Ovary (tissue), 9 donors: Measurements from ENCODE around the gene ST6GALNAC3. TPM values are rescaled to one million over a fixed set of nuclear protein-coding genes. Genes with fewer than 3 reads are reported as not detected.
"Not testable (repeated sequence)": the region's sequence is repeated elsewhere in the genome, so short reads cannot be mapped to it uniquely, and the experiment has no call there.

Source experiments
- DNase-seq, 5 donors: peaks; one replicate each; pipeline ENCODE4 v3.0.0-alpha.2; 2019 to 2020
- H3K27ac ChIP-seq, 2 donors: fragments of 200-600 bp; one replicate each; pipeline versions ENCODE4 v1.5.1 to v1.8.0; 2019 to 2022
- H3K27me3 ChIP-seq: fragments of 200-600 bp; one replicate; pipeline ENCODE4 v1.8.0; 2022
- H3K36me3 ChIP-seq: fragments of 200-600 bp; sonication (generic); one replicate; pipeline ENCODE4 v1.5.1; 2019
- H3K4me1 ChIP-seq: one replicate; pipeline ENCODE4 v1.8.1; 2013; ENCODE audit warnings: mild to moderate bottlenecking, moderate library complexity; ENCODE audit not compliant: insufficient read depth
- H3K4me3 ChIP-seq: fragments of 200-600 bp; sonication (generic); one replicate; pipeline ENCODE4 v1.5.1; 2017
- H3K9me3 ChIP-seq, 2 donors: fragments of 200-600 bp in 1 of 2; sonication (generic) in 1 of 2; one replicate each; pipeline versions ENCODE4 v1.5.1 to v1.8.1; 2013 to 2019; ENCODE audit warnings: mild to moderate bottlenecking in 1 of 2, moderate library complexity in 1 of 2
- EP300 ChIP-seq: sonication (generic); formaldehyde crosslinking; IDR thresholded peaks from one replicate; pipeline ENCODE4 v1.6.1; 2017; ENCODE audit warnings: antibody characterized with exemption
- POLR2A ChIP-seq: fragments of 450-650 bp; IDR thresholded peaks from one replicate; pipeline ENCODE4 v1.6.1; 2017; ENCODE audit warnings: antibody characterized with exemption, mild to moderate bottlenecking, moderate library complexity
- WGBS, 3 donors: extraction: QIAGEN DNeasy Blood & Tissue Kit in 1 of 3; methylation state at CpG; one replicate each; pipeline versions ENCODE4 v1.1.5 to v1.1.7; 2013 to 2017; 5-methylcytosine and 5-hydroxymethylcytosine counted together
- intact Hi-C, 4 donors: fragments of 100-400 bp; cut with DNase I; formaldehyde crosslinking; loops; one replicate each; pipeline versions ENCODE4 v1.11.0 to v1.15.1; 2022 to 2023
- polyA plus RNA-seq, 2 donors: library from polyadenylated mRNA; stranded (reverse); fragments of 200-250 nt in 1 of 2; fragments of 350-450 nt in 1 of 2; fragmentation: Illumina TruSeq in 1 of 2; extraction: RNeasy Lipid Tissue Mini Kit (QIAGEN cat#74804) in 1 of 2; gene quantifications; one replicate each; pipeline ENCODE4 v1.2.3, GENCODE V29; 2013 to 2014
- total RNA-seq, 7 donors: library from RNA; depleted of rRNA in 2 of 7; stranded (reverse); fragments of >200 nt in 2 of 7; fragmentation: NEBNext Ultra II Directional in 3 of 7; extraction: Animal tissue kit (Norgen Biotek cat#: 25700) in 3 of 7; gene quantifications; one replicate each; pipeline versions ENCODE4 v1.1.0 to v1.2.4, GENCODE V29; 2016 to 2023
- TF ChIP-seq, protein P1 (sequence below), 3 donors: fragments of 450-650 bp in 2 of 3; fragments of 200-600 bp in 1 of 3; IDR thresholded peaks; one replicate each; pipeline versions ENCODE4 v1.5.1 to v1.8.0; 2016 to 2022; ENCODE audit warnings: antibody characterized with exemption in 3 of 3, mild to moderate bottlenecking in 1 of 3
- donor health status: DM: no; HTN: no; CAD: no; lungs with moderate emphysema.
- donor health status: DM: no; HTN: no; CAD: no.
- donor health status: Bipolar disorder and iron deficiency.
- donor health status: DM: yes; HTN: yes; CAD: no.
- donor health status: DM: no; HTN: no; CAD: no.
- donor health status: DM: yes; HTN: yes; CAD: no.

ST6GALNAC3 gene
- total and polyA plus RNA-seq, 9 donors = 1.9 to 6.7 (median 4.0) TPM

DNA sequence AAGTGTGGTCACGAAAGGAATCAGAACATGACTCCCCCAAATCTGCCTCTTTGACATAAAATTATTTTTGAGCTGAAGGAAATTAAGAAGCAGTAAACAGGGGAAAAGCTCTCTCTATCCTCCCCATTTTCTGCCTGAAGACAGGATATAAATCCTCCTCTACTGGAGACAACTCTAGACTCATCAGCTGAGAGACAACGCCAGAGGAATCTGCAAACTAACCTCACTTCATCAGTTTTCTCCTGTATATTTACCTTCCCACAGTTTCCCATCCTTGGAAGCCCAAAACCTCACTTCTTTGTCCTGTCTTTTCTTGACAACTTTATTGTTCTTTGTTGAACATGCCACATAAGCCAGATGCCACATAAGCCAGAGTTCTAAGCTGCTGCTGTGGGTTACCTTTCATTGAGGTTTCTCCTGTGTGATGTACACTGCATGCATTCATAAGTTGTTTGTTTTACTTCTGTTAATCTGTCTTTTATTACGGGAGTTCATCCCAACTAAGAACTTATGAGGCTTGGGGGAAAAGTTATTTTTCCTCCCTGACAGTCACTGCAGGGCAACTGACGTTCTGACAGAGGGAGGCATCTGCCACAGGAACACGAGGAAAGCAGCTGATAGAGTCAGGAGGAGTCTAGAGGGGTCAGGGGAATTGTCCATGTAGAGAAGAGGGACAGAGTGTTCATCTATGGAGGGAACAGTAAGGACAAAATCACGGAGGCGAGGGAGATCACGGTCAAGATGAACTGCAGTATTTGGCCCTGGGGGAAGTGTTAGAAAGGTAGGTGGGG lies 19.2 kb downstream of the ST6GALNAC3 start:
- Histone ChIP-seq H3K9me3 (no peaks in the 10 kb centered on the region), H3K27me3 (no peaks in the 10 kb centered on the region), H3K4me3 (no peak overlapping the region), H3K36me3 (no peaks in the 10 kb centered on the region), H3K27ac (no peak overlapping the region), H3K4me1 (peaks cover 1% of the 10 kb centered on the region)
- 65 to 72% (median 72%) methylated on average over 8 of the region's 8 CpGs for WGBS, 3 donors
- intact Hi-C loops = no loop called here
- DNase-seq = no peak
- TF ChIP-seq EP300 (no peak), POLR2A (no peak)
- TF ChIP-seq, protein P1, sequence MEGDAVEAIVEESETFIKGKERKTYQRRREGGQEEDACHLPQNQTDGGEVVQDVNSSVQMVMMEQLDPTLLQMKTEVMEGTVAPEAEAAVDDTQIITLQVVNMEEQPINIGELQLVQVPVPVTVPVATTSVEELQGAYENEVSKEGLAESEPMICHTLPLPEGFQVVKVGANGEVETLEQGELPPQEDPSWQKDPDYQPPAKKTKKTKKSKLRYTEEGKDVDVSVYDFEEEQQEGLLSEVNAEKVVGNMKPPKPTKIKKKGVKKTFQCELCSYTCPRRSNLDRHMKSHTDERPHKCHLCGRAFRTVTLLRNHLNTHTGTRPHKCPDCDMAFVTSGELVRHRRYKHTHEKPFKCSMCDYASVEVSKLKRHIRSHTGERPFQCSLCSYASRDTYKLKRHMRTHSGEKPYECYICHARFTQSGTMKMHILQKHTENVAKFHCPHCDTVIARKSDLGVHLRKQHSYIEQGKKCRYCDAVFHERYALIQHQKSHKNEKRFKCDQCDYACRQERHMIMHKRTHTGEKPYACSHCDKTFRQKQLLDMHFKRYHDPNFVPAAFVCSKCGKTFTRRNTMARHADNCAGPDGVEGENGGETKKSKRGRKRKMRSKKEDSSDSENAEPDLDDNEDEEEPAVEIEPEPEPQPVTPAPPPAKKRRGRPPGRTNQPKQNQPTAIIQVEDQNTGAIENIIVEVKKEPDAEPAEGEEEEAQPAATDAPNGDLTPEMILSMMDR (IDR thresholded peaks at IDR 0.05) = no peak

DNA sequence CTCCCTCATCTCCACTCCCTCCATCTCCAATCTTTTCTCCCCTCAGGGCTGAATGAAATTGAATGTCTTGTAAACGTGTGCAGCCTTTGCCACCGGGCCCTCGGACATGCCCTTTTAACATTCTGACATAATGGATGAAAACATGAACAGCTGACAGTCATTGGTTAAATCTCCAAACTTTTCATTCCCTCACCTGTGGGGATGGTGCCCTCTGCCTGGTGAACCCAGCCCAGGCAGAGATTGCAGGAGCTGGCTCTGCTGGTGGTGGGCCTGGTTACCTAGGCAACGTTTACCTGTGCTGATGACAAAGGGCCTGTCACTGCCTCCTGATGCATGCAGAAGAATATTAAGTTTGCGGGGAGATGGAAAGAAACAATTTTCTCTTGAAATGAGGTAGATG lies 21.3 kb downstream of the ST6GALNAC3 start:
- H3K4me1 ChIP-seq = peaks cover 1% of the 10 kb centered on the region
- H3K27ac ChIP-seq = no peak overlapping the region
- no peaks in the 10 kb centered on the region for H3K36me3 ChIP-seq
- no peaks in the 10 kb centered on the region for H3K27me3 ChIP-seq
- no peak overlapping the region for H3K4me3 ChIP-seq
- DNase-seq = no peak
- H3K9me3 ChIP-seq = no peaks in the 10 kb centered on the region
- TF ChIP-seq EP300 (no peak), POLR2A (no peak)
- intact Hi-C loops = no loop called here
- 31 to 41% (median 41%) methylated on average over 5 of the region's 5 CpGs for WGBS, 3 donors

DNA sequence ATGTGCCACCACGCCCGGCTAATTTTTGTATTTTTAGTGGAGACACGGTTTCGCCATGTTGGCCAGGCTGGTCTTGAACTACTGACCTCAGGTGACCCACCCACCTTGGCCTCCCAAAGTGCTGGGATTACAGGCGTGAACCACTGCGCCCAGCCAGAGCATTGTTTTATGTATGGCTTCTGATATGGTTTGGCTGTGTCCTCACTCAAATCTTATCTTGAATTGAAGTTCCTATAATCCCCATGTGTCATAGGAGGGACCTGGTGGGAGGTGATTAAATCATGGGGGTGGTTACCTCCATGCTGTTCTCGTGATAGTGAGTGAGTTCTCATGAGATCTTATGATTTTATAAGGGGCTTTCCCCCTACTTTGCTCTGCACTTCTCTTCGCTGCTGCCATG lies 22.5 kb downstream of the ST6GALNAC3 start:
- H3K4me1 ChIP-seq, H3K27me3 ChIP-seq, H3K9me3 ChIP-seq, DNase-seq, H3K27ac ChIP-seq, intact Hi-C loops, H3K4me3 ChIP-seq, H3K36me3 ChIP-seq: not testable (repeated sequence)
- WGBS, 3 donors = 92 to 95% (median 93%) methylated on average over 8 of the region's 8 CpGs

DNA sequence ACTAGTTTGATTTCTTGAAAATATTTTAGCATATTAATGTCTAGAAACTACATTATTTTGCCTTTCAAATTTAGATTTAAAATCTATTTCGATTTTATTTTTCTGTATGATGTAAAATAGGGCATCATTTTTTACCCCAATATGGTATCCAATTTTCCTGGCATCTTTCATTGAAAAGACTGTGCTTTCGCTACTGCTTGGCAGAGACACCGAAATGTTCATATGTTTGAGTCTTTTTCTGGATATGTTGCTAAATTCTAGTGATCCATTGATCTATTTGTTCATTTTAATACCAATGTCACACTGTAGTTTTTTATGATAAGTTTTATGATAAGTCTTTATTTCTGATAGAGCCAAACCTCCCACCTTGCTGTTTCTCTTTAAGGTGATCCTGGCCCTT lies 24.3 kb downstream of the ST6GALNAC3 start:
- no peaks in the 10 kb centered on the region for H3K36me3 ChIP-seq
- WGBS, 3 donors = 93 to 98% (median 93%) methylated on average over 3 of the region's 3 CpGs
- no peaks in the 10 kb centered on the region for H3K9me3 ChIP-seq
- no peak overlapping the region for H3K4me3 ChIP-seq
- DNase-seq = no peak
- intact Hi-C loops = no loop called here
- H3K4me1 ChIP-seq = peaks cover 1% of the 10 kb centered on the region
- H3K27ac ChIP-seq = no peak overlapping the region
- no peak for TF ChIP-seq POLR2A
- no peak for TF ChIP-seq EP300
- TF ChIP-seq, protein P1 (IDR thresholded peaks at IDR 0.05) = no peak
- H3K27me3 ChIP-seq = no peaks in the 10 kb centered on the region

DNA sequence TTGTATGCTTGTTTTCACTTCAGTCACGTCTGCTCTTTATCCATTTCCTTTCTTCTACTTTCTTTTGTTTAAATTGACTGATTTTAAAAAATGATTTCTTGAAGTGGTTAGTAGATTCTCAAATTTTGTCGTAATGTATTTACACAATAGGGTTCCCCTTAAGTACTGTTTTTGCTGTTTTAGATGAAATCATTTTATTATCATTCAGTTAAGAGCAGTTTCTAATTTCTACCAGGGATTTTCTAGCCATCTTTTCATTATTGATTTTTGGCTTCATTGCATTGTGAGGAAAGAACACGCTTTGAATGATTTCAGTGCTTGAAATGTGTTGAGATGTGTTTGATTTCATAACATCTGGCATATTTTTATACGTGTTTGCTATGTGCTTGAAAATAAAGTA lies 27.0 kb downstream of the ST6GALNAC3 start:
- no peak for DNase-seq
- Histone ChIP-seq H3K4me1 (no peaks in the 10 kb centered on the region), H3K9me3 (no peaks in the 10 kb centered on the region), H3K4me3 (no peak overlapping the region), H3K36me3 (no peaks in the 10 kb centered on the region), H3K27me3 (no peaks in the 10 kb centered on the region), H3K27ac (no peak overlapping the region)
- WGBS, 3 donors = 86 to 90% (median 90%) methylated on average over 4 of the region's 4 CpGs
- TF ChIP-seq POLR2A = no peak
- TF ChIP-seq, protein P1 (IDR thresholded peaks at IDR 0.05) = no peak
- TF ChIP-seq EP300 = no peak
- intact Hi-C loops = no loop called here
